ENCODE data around the gene TMEM231. TPM values are rescaled to one million over a fixed set of nuclear protein-coding genes. Genes with fewer than 3 reads are reported as not detected.
A peak's percentile ranks its signal among the peaks of the same experiment; 100 is the strongest.

The TMEM231 gene
- total and polyA plus RNA-seq, 9 of the 15 experiments (the other 6 are each of a cell fraction or from before 2014, with no cell fraction given) = 1.6 to 27.6 (median 9.1) TPM

GRCh38 chr16:75566040-75566757, 10.1 kb upstream of the TMEM231 start, which contains the start of gene GABARAPL2:
Gene GABARAPL2, plus strand, starts transcription at chr16:75566379. Its CDS starts 108 bp downstream, at chr16:75566487.
- intact Hi-C loops (cut with micrococcal nuclease) = loop anchor here (1.0 kb wide), 1 partner anchor 54 kb away; no protein-coding TSS in a partner anchor
- in situ Hi-C loops (cut with MboI) = no loop called here
- peaks cover 19% of the 10 kb centered on the region for H3K79me2 ChIP-seq (ENCODE audit: control insufficient read depth, insufficient read depth, low read length)
- DNase-seq (ENCODE audit: extremely low read depth in 1 of 4, low spot score in 3 of 4) (peak; percentile 87 to 92 (median 90)), FAIRE-seq (peak; percentile 77), ATAC-seq (peak; percentile 89)
- POLR2A ChIA-PET = interaction anchor here (0.6 to 2.0 kb wide), 7 partner anchors 8 to 159 kb away, joined by 3 to 11 read pairs (median 4); partner anchors contain the start of gene ADAT1
- H3K4me2 ChIP-seq (ENCODE audit: insufficient read depth, low read length) = peak within 1 kb of the TSS; percentile 91
- H3K9me1 ChIP-seq (ENCODE audit: control insufficient read depth, insufficient read depth, low read length) = no peaks in the 10 kb centered on the region
- H3K36me3 ChIP-seq (ENCODE audit: control insufficient read depth, insufficient read depth, low read length) = peaks cover 38% of the 10 kb centered on the region; the same call in 2 of the 3 replicates
- H3K9ac ChIP-seq (ENCODE audit: insufficient read depth in 1 of 2, low read depth in 2 of 2, low read length in 2 of 2) = peak within 1 kb of the TSS; percentile 73 to 95
- CTCF ChIA-PET (ENCODE audit: low intra/inter-chr PET ratio) = interaction anchor here (0.6 kb wide), 1 partner anchor 12 kb away, joined by 3 read pairs; no protein-coding TSS in a partner anchor
- H3K4me1 ChIP-seq (replicated peaks in 1 of 2; ENCODE audit: control insufficient read depth in 2 of 2, insufficient read depth in 2 of 2, low read length in 2 of 2) = peaks cover 15 to 28% of the 10 kb centered on the region in 2 experiments; a peak in 4 of 5 replicates
- H3K27me3 ChIP-seq (ENCODE audit: control insufficient read depth in 2 of 2, insufficient read depth in 2 of 2, low read length in 2 of 2) = no peaks in the 10 kb centered on the region
- no TSS peak for BruUV-seq (replicated peaks)
- peak within 1 kb of the TSS; percentile 95 for H3K4me3 ChIP-seq
- peaks cover 7% of the 10 kb centered on the region; the same call in 1 of the 2 replicates for H4K20me1 ChIP-seq (replicated peaks; ENCODE audit: control insufficient read depth, insufficient read depth, low read length)
- under 1% methylated on average over 51 of the region's 69 CpGs for WGBS (ENCODE audit: insufficient coverage, low coverage, missing lambda C conversion rate)
- H3K9me3 ChIP-seq (replicated peaks; ENCODE audit: control insufficient read depth, insufficient read depth, low read depth, low read length) = no peaks in the 10 kb centered on the region
- peak within 1 kb of the TSS; percentile 74 for H3K27ac ChIP-seq (ENCODE audit: extremely low read depth, low read depth, low read length)
- H2AFZ ChIP-seq (ENCODE audit: low read depth, low read length) = peak within 1 kb of the TSS; percentile 98
- TF ChIP-seq CREBBP (IDR thresholded peaks at IDR 0.05; ENCODE audit: low read depth, low read length) (no peak), ZZZ3 (IDR thresholded peaks at IDR 0.05) (no peak), ZFX (CRISPR knock-in tag; IDR thresholded peaks at IDR 0.05) (peak; percentile 82), DACH1 (IDR thresholded peaks at IDR 0.05; ENCODE audit: partially characterized antibody) (no peak), SLC30A9 (CRISPR knock-in tag; IDR thresholded peaks at IDR 0.05) (no peak), TOE1 (IDR thresholded peaks at IDR 0.05; ENCODE audit: borderline replicate concordance) (peak; percentile 4; the same call in 1 of the 2 replicates), TOE1 (CRISPR knock-in tag; IDR thresholded peaks at IDR 0.05; ENCODE audit: borderline replicate concordance, low read depth) (no peak), L3MBTL2 (IDR thresholded peaks at IDR 0.05) (peak; percentile 31; the same call in 1 of the 2 replicates), ZNF318 (IDR thresholded peaks at IDR 0.05; ENCODE audit: borderline replicate concordance in 1 of 2, low read depth in 1 of 2) (no peak), CTBP1 (IDR thresholded peaks at IDR 0.05; ENCODE audit: borderline replicate concordance) (0 out of 2 replicates have a peak, but pooled peaks have one; percentile 13), HMG20B (CRISPR knock-in tag; IDR thresholded peaks at IDR 0.05) (no peak), IFI16 (CRISPR knock-in tag; IDR thresholded peaks at IDR 0.05) (no peak)
